Upper lobe of left lung (tissue), 6 donors: ENCODE data around the gene C4orf50. TPM values are rescaled to one million over a fixed set of nuclear protein-coding genes. Genes with fewer than 3 reads are reported as not detected.

ENCODE experiments used
- ATAC-seq, 2 donors: fragments of 200-7000 bp; cut with Tn5 transposase; one replicate each; pipeline ENCODE4 v1.9.1; 2022; ENCODE audit warnings: mild to moderate bottlenecking in 2 of 2, moderate library complexity in 2 of 2; ENCODE audit not compliant: low FRiP score in 2 of 2
- DNase-seq, 2 donors: peaks; one replicate each; pipeline ENCODE4 v3.0.0-alpha.2; 2019 to 2020
- H3K27ac ChIP-seq, 4 donors: fragments of 200-600 bp; sonication (generic); one replicate each; pipeline ENCODE4 v1.5.1; 2016 to 2019
- H3K27me3 ChIP-seq, 4 donors: fragments of 200-600 bp; sonication (generic); one replicate each; pipeline ENCODE4 v1.5.1; 2017 to 2019
- H3K36me3 ChIP-seq, 4 donors: fragments of 200-600 bp; sonication (generic); one replicate each; pipeline ENCODE4 v1.5.1; 2016 to 2019
- H3K4me1 ChIP-seq, 4 donors: fragments of 200-600 bp; sonication (generic); one replicate each; pipeline ENCODE4 v1.5.1; 2018 to 2019
- H3K4me3 ChIP-seq, 4 donors: fragments of 200-600 bp; sonication (generic); one replicate each; pipeline ENCODE4 v1.5.1; 2017 to 2019; ENCODE audit warnings: mild to moderate bottlenecking in 2 of 4, moderate library complexity in 1 of 4
- H3K9me3 ChIP-seq, 4 donors: fragments of 200-600 bp; sonication (generic); one replicate each; pipeline ENCODE4 v1.5.1; 2018 to 2019
- CTCF ChIP-seq, 6 experiments: fragments of 450-650 bp in 4 of 6; fragments of 200-600 bp in 2 of 6; sonication (generic) in 2 of 6; IDR thresholded peaks; one replicate each; pipeline ENCODE4 v1.5.1; 2016 to 2019; ENCODE audit warnings: antibody characterized with exemption in 6 of 6
- EP300 ChIP-seq, 4 donors: sonication (generic); formaldehyde crosslinking; IDR thresholded peaks; one replicate each; pipeline ENCODE4 v1.5.1; 2017; ENCODE audit warnings: antibody characterized with exemption in 4 of 4, control low read depth in 2 of 4
- POLR2A ChIP-seq, 4 donors: fragments of 450-650 bp; IDR thresholded peaks; one replicate each; pipeline ENCODE4 v1.5.1; 2016 to 2017; ENCODE audit warnings: antibody characterized with exemption in 4 of 4, mild to moderate bottlenecking in 2 of 4
- POLR2AphosphoS5 ChIP-seq, 2 donors: sonication (generic); formaldehyde crosslinking; IDR thresholded peaks; one replicate each; pipeline ENCODE4 v1.5.1; 2017; ENCODE audit warnings: antibody characterized with exemption in 2 of 2
- WGBS, 2 donors: methylation state at CpG; one replicate each; pipeline ENCODE4 v1.1.5; 2017 to 2018; 5-methylcytosine and 5-hydroxymethylcytosine counted together
- small RNA-seq, 4 donors: library from RNA; depleted of rRNA; stranded (forward); fragments of <200 nt; gene quantifications; one replicate each; pipeline ENCODE3, GENCODE V24; 2016
- total RNA-seq, 6 donors: library from RNA; depleted of rRNA in 4 of 6; stranded (reverse); fragments of >200 nt in 4 of 6; gene quantifications; one replicate each; pipeline versions ENCODE4 v1.1.0 to v1.2.1, GENCODE V29; 2016 to 2021
- donor health status: DM: no; HTN: no; CAD: no; lungs with moderate emphysema.
- donor health status: DM: no; HTN: yes; CAD: no; lungs with severe emphysema.

The C4orf50 gene
- total RNA-seq, 6 donors from 2014 or later = 0.03 to 1.3 (median 0.65) TPM

- H3K9me3 ChIP-seq = no peaks in the 10 kb centered on the region
These were observed 165.6 kb downstream of the C4orf50 start for GRCh38 chr4:5852523-5853202.

GRCh38 chr4:5851637-5852301 is 166.5 kb downstream of the C4orf50 start:
- 73 to 81% methylated on average over 4 of the region's 4 CpGs for WGBS, 2 donors
- DNase-seq (no peak), ATAC-seq (no peak)
- Histone ChIP-seq H3K27me3 (no peaks in the 10 kb centered on the region), H3K4me3 (no peak overlapping the region), H3K4me1 (no peaks in the 10 kb centered on the region), H3K27ac (no peak overlapping the region), H3K36me3 (no peaks in the 10 kb centered on the region), H3K9me3 (no peaks in the 10 kb centered on the region)
- no peak for TF ChIP-seq POLR2A (IDR thresholded peaks at IDR 0.05)

More at GRCh38 chr4:5852523-5853202, 165.6 kb downstream of the C4orf50 start:
- ATAC-seq = no peak
- Histone ChIP-seq H3K36me3 (no peaks in the 10 kb centered on the region), H3K27me3 (no peaks in the 10 kb centered on the region), H3K4me3 (no peak overlapping the region), H3K4me1 (no peaks in the 10 kb centered on the region), H3K27ac (no peak overlapping the region)
- WGBS, 2 donors = 87 to 91% methylated on average over 9 of the region's 9 CpGs
- DNase-seq = no peak
- TF ChIP-seq EP300 (IDR thresholded peaks at IDR 0.05) = no peak
- no peak for TF ChIP-seq POLR2AphosphoS5 (IDR thresholded peaks at IDR 0.05)
- no peak for TF ChIP-seq CTCF (IDR thresholded peaks at IDR 0.05)
- no peak for TF ChIP-seq POLR2A (IDR thresholded peaks at IDR 0.05)

Small RNAs within 50 kb of the gene (small RNA-seq; reads per million reads assigned to genes)
- 0 reads per million in 4 donors for gene MIR378D1

Other genes starting within 250 kb of the C4orf50 start
- 1 to 10 TPM in 5 of 6 donors, under 1 TPM in 1; 0.89 to 5.7 (median 2.0) TPM for gene CRMP1, start 125.3 kb downstream of the C4orf50 start, total RNA-seq
- 1 to 10 TPM in 3 of 6 donors, under 1 TPM in 3; 0.40 to 6.8 (median 1.0) TPM for gene JAKMIP1, start 182.1 kb upstream of the C4orf50 start, total RNA-seq